Uterus (tissue), 4 donors: ENCODE measurements around the gene NR6A1. TPM values are rescaled to one million over a fixed set of nuclear protein-coding genes. Genes with fewer than 3 reads are reported as not detected.

Experiments used
- DNase-seq, 2 donors: peaks; one replicate each; pipeline ENCODE4 v3.0.0-alpha.2; 2019 to 2020
- H3K27ac ChIP-seq, 2 donors: fragments of 200-600 bp; sonication (generic); 1 replicate in 1 of 2; 2 replicates in 1 of 2; pipeline ENCODE4 v1.5.1; 2016 to 2018
- H3K27me3 ChIP-seq, 2 donors: fragments of 200-600 bp; sonication (generic); one replicate each; pipeline ENCODE4 v1.5.1; 2018 to 2019; ENCODE audit warnings: control low read depth in 1 of 2
- H3K36me3 ChIP-seq, 2 donors: fragments of 200-600 bp; sonication (generic); one replicate each; pipeline ENCODE4 v1.5.1; 2019; ENCODE audit warnings: control low read depth in 1 of 2
- H3K4me1 ChIP-seq, 2 donors: fragments of 200-600 bp; sonication (generic); one replicate each; pipeline ENCODE4 v1.5.1; 2018 to 2019; ENCODE audit warnings: control low read depth in 1 of 2
- H3K4me3 ChIP-seq, 2 donors: fragments of 200-600 bp; sonication (generic); 1 replicate in 1 of 2; 2 replicates in 1 of 2; pipeline ENCODE4 v1.5.1; 2018 to 2019; ENCODE audit warnings: mild to moderate bottlenecking in 1 of 2
- H3K9me3 ChIP-seq, 2 donors: fragments of 200-600 bp; sonication (generic); one replicate each; pipeline ENCODE4 v1.5.1; 2019; ENCODE audit warnings: control low read depth in 1 of 2
- CTCF ChIP-seq, 4 experiments: fragments of 200-600 bp in 2 of 4; fragments of 450-650 bp in 2 of 4; sonication (generic) in 2 of 4; IDR thresholded peaks; one replicate each; pipeline ENCODE4 v1.5.1; 2016 to 2019; ENCODE audit warnings: antibody characterized with exemption in 4 of 4, mild to moderate bottlenecking in 2 of 4, moderate library complexity in 1 of 4
- POLR2A ChIP-seq, 2 donors: fragments of 450-650 bp; IDR thresholded peaks; one replicate each; pipeline ENCODE4 v1.6.1; 2016; ENCODE audit warnings: antibody characterized with exemption in 2 of 2, mild to moderate bottlenecking in 1 of 2, moderate library complexity in 1 of 2
- intact Hi-C: fragments of 100-400 bp; cut with DNase I; formaldehyde crosslinking; loops from one replicate; pipeline ENCODE4 v1.15.1; 2023; ENCODE audit warnings: low total_unique reads
- total RNA-seq, 4 donors: library from RNA; depleted of rRNA in 3 of 4; stranded (reverse); fragments of >200 nt in 3 of 4; gene quantifications; one replicate each; pipeline versions ENCODE4 v1.1.0 to v1.2.4, GENCODE V29; 2014 to 2023
- donor health status: DM: yes; HTN: yes; CAD: no.

NR6A1 gene
- total RNA-seq, 4 donors from 2014 or later: under 0.01 to 2.6 (median 1.3) TPM; not detected in 1

- no peak overlapping the region for H3K27ac ChIP-seq
- no peaks in the 10 kb centered on the region for H3K4me1 ChIP-seq
- no peak for TF ChIP-seq CTCF (IDR thresholded peaks at IDR 0.05)
- TF ChIP-seq POLR2A (IDR thresholded peaks at IDR 0.05): no peak
- no peak overlapping the region for H3K4me3 ChIP-seq
- DNase-seq: no peak
- intact Hi-C loops: no loop called here
- no peaks in the 10 kb centered on the region for H3K9me3 ChIP-seq
- H3K36me3 ChIP-seq: no peaks in the 10 kb centered on the region
- peaks cover 4 to 22% of the 10 kb centered on the region in 2 donors for H3K27me3 ChIP-seq
Observed at GRCh38 chr9:124760719-124761118, 10.4 kb downstream of the NR6A1 start.

GRCh38 chr9:124759327-124759726 is 11.8 kb downstream of the NR6A1 start:
- H3K36me3 ChIP-seq: no peaks in the 10 kb centered on the region
- H3K9me3 ChIP-seq: no peaks in the 10 kb centered on the region
- no peak overlapping the region for H3K4me3 ChIP-seq
- peaks cover 7 to 28% of the 10 kb centered on the region in 2 donors for H3K27me3 ChIP-seq
- H3K27ac ChIP-seq: no peak overlapping the region
- TF ChIP-seq CTCF (IDR thresholded peaks at IDR 0.05) (no peak), POLR2A (IDR thresholded peaks at IDR 0.05) (no peak)
- no peaks in the 10 kb centered on the region for H3K4me1 ChIP-seq
- intact Hi-C loops: no loop called here
- no peak for DNase-seq

- no peaks in the 10 kb centered on the region for H3K36me3 ChIP-seq
- no peak overlapping the region for H3K4me3 ChIP-seq
- no peaks in the 10 kb centered on the region for H3K4me1 ChIP-seq
- no peak overlapping the region for H3K27ac ChIP-seq
- intact Hi-C loops: no loop called here
- peaks cover 7 to 28% of the 10 kb centered on the region in 2 donors for H3K27me3 ChIP-seq
- DNase-seq: no peak
- H3K9me3 ChIP-seq: no peaks in the 10 kb centered on the region
- TF ChIP-seq POLR2A (IDR thresholded peaks at IDR 0.05) (no peak), CTCF (IDR thresholded peaks at IDR 0.05) (no peak)
Observed at GRCh38 chr9:124758691-124759090, 12.4 kb downstream of the NR6A1 start.

GRCh38 chr9:124758061-124758460 is 13.1 kb downstream of the NR6A1 start:
- DNase-seq: no peak
- no peaks in the 10 kb centered on the region for H3K36me3 ChIP-seq
- H3K4me1 ChIP-seq: no peaks in the 10 kb centered on the region
- no peak overlapping the region for H3K4me3 ChIP-seq
- H3K9me3 ChIP-seq: no peaks in the 10 kb centered on the region
- H3K27me3 ChIP-seq: peaks cover 7 to 28% of the 10 kb centered on the region in 2 donors
- intact Hi-C loops: no loop called here
- no peak for TF ChIP-seq POLR2A (IDR thresholded peaks at IDR 0.05)
- no peak for TF ChIP-seq CTCF (IDR thresholded peaks at IDR 0.05)
- H3K27ac ChIP-seq: no peak overlapping the region

- Histone ChIP-seq H3K9me3 (no peaks in the 10 kb centered on the region), H3K36me3 (no peaks in the 10 kb centered on the region), H3K4me1 (no peaks in the 10 kb centered on the region), H3K27me3 (peaks cover 5 to 28% of the 10 kb centered on the region in 2 donors), H3K4me3 (no peak overlapping the region), H3K27ac (no peak overlapping the region)
- no peak for TF ChIP-seq POLR2A (IDR thresholded peaks at IDR 0.05)
- no peak for TF ChIP-seq CTCF (IDR thresholded peaks at IDR 0.05)
- intact Hi-C loops: no loop called here
- no peak for DNase-seq
Observed at GRCh38 chr9:124757616-124758015, 13.5 kb downstream of the NR6A1 start.
